ENCODE results near the gene OGFR.

OGFR gene

DNA sequence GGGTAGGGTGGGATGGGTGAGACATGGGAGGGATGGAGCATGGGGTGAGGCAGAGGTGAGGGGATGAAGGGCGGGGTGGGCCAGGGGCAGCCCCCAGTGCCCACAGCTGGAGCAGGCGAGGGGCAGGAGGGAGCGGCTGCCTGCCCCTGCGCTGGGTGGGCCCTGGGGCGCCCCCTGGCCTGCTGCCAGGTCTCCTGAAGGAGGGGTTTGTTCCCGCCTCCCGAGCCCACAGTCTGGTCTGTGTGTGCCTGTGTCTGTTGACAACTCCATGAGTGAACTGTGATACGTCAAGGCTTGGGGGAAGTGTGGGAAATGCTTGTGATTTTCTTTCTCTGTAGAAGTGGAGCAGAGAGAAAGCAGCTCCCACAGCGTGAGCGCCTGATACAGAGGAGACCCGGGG lies 19.2 kb upstream of the OGFR start:
- no peak for DNase-seq

DNA sequence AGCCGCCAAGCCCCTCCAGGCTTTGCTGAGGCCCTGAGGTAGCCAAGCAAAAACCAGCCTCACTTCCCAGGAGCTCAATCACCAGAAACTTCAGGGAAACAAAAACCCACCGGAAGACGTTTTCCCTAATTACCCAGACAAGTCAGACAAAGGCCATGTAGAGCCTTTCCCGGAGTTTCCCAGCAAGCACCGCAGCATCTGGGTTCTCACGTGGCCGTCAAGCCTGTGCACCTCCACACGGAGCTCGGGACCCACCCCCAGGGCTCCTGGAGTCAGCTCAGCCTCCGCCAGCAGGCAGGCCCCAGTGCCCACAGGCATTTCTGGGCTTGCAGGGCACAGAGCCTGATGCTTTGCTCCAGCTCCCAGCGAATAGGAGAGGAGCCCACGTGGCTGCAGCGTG lies 18.5 kb upstream of the OGFR start:
- DNase-seq = no peak

DNA sequence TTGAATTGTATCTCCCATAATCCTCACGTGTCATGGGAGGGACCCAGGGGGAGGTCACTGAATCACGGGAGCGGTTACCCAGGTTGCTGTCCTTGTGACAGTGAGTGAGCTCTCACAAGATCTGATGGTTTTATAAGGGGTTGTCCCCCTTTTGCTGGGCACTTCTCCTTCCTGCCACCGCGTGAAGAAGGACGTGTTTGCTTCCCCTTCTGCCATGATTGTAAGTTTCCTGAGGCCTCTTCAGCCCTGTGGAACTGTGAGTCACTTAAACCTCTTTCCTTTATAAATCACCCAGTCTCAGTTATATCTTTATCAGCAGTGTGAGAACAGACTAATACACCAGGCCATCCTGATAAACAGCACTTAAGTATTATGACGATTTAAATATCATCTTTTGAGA lies 17.3 kb upstream of the OGFR start:
- DNase-seq = no peak

DNA sequence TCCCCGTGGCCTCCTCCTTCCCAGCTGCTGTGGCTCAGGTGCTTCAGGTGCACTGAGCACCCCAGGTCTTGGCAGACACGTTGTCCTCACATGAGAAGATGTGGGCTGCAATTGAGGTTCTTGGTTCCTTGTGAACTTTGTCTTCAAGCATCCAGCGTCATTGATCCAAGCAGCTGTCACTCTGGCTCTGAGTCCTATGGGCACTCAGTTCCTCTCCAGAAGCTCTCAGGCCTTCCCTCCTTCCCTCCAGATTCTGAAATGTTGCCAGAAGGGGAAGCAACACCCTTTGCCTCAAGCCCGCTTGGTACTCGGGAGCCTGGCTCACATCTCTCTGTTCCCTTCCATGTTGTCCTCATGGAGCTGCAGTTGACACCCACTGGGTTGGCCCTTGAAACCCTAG lies 16.8 kb upstream of the OGFR start:
- DNase-seq = no peak

DNA sequence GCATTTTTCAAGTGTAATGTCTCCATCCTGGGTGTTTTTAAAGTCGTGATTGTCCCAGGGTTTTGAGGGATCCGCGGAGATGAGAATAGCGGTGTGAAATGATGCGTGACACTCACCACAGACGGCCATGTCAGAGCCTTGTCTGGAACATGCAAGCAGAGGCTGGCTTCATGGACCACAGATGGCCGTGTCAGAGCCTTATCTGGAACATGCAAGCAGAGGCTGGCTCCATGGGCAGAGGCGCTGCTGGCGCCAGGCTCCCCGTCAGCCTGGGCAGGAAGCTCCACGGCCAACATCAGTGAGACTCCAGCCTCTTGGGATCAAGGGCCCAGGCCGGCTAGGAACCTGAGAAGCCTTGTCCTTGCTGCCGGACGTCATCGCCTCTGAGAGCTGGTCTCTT lies 16.0 kb upstream of the OGFR start:
- no peak for DNase-seq

DNA sequence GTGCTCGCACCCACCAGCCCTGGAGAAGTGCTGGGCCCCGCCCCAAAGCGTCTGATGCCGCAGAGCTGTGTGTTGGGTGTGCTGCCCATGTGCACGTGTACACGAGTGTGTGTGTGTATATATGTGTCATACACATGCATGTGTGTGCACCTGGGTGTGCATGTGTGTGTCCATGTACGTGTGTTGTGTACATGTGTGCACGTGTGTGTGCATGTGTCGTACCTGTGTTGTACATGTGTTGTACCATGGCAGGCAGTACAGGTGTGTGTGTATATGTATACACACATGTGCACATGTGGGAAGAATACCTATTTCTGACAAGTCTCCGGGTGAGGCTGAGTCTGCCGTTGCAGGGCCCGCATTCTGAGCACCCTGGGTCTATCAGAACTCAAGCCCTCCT lies 14.6 kb upstream of the OGFR start:
- DNase-seq = no peak

DNA sequence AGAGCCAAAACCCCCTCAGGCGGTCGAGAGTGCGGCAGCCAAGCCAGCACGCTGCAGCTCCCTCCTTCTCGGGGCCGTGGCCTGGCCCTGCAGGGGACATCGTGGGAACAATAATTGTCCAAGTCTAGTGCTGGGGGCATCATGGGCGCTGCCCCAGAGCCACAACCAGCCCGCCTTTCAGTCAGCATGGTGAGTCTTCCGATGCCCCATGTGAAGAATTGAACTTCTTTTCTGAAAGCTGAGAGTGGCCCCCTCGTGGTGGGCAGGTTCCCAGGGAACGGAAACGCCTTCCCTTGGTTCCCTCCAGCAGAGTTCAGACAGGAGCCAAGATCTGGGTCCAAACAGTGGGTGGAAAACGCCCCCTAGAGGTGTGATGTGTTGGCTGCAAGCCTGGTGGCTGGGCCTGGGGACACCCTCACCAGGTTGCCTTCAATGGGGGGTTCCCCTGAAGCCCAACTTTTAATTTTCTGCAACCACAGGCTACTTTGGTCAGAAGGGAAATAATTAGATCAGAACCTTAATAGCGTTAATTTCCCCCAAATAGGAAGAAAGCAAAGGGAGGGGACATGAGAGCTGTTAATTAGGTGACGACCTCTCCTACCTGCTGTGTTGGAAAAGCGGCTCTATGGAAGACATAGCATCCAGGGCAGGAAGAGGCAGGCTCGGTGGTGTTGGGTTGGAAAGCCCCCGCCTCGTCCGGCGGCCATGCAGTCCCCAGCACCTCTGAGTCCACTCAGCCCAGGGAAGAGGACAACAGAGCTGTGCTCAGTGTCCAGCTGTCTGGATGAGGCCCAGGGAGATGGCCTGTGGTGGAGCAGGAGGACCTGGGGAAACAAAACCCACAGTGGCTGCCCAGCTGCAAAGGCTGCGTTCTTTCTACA lies 13.1 kb upstream of the OGFR start:
- peak; percentile 67 for DNase-seq

DNA sequence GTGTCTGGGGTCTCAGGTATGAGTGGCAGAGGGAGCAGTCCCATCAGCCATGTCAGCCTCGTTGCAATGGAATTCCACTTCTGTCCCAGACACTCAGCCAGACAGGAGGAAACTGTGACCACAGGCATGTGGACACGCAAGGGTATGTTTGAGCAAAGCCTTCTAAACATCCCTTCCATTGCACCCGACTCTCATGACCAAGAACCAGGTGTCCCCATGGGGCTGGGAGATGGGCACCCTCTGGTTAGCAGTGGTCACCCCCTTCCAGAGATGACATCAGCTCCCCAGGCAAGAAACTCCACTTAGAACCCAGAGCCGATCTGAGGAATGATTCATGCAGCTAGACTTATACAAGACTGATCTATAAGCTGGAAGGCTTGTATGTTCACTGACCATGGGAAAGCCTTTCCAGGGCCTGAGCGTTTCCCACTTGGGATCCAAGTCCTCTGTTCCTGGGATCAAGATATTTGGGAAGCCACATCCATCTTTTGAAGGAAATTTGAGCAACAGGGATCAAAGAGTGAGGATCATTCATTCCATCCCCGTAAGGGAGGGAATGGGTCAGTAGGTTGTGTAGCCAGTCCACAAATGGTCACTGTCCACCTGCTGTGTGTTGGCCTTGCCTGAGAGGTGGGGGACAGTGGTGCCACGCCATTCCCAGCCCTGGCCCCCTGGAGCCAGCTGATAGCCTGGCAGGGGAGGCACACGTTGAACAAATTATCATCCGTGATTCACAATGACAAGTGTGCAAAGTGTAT lies 12.3 kb upstream of the OGFR start:
- no peak for DNase-seq

DNA sequence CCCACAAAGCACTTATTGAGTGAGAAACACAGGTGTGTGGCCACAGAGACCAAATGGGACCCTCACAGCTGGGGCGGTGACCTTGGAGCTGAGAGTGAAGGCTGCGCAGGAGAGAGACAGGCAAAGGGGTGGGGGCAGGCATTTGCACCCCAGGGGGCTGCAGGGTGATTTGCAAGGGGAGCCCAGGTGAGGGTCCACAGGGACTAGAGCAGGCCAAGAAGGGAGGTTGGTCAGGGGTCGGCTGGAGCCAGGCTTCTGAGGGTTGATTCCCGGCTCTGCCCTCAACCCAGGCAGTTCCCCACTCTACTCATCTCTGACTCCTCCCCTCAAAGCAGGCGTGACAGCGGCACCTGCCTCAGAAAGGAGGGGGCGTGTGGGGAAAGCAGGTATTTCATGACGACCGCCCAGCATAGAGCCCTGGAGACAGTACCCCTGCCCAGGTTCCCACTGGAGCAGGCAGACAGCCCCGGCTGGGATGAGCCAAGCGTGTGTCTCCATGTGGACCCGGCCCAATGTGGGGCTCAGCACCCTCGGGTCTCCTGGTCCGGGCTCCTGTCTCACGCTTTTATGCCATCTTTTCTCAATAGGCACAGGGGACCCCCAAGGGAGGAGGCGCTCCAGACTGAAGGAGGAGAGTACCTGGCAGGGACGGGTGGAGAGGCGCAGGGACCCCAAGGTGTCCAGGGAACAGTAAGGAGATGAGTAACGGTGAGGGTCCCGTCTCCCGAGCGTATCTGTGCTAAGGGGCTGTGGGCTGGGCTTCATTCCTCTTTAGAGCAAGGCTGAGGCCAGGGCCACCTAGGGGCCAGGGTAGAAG lies 11.5 kb upstream of the OGFR start:
- no peak for DNase-seq

DNA sequence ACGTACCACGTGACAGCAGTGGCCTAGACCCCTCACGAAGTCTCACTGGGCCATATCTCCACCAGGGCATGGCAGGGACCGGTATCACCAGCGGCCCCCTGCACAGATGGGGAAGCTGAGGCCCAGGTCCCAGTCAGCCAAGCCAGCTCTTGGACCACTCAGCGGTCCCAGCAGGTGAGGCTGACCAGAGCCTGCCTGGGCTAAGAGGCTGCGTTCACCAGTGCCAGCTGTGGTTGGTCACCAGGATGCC lies 11.0 kb upstream of the OGFR start:
- DNase-seq = no peak

DNA sequence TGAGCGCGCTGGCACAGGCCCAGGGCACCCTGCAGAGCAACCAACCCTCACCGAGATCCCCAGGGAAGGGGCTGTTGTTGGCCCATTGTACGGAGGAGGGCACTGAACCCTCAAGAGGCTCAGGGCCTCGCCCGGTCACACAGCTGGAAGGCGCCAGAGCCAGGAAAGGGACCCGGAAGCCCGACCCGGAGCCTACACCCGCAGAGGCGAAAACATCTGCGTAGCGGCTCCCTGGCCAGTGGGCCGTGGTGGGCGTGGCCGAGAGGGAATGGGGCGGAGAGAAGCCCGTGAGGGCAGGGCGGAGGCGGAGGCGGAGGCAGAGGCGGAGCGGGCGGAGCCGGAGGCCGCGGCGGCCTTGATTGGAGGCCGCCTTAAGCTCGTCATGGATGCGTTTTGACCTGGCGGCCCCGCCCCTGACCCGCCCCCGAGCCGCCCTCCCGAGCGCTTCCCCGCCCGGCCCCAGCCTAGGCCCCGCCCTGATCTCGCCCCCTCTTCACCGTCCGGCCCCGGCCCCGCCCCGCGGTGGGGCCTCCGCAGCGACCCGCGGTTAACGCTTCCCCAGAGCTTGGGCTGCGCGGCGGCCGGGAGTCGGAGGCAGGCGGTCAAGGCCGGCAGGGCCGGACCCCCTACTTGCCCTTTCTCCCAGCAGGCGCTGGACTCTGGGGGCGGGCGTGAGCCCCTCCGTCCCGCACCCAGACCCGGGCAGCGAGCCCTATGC lies 10.5 kb upstream of the OGFR start:
- DNase-seq = peak; percentile 92

DNA sequence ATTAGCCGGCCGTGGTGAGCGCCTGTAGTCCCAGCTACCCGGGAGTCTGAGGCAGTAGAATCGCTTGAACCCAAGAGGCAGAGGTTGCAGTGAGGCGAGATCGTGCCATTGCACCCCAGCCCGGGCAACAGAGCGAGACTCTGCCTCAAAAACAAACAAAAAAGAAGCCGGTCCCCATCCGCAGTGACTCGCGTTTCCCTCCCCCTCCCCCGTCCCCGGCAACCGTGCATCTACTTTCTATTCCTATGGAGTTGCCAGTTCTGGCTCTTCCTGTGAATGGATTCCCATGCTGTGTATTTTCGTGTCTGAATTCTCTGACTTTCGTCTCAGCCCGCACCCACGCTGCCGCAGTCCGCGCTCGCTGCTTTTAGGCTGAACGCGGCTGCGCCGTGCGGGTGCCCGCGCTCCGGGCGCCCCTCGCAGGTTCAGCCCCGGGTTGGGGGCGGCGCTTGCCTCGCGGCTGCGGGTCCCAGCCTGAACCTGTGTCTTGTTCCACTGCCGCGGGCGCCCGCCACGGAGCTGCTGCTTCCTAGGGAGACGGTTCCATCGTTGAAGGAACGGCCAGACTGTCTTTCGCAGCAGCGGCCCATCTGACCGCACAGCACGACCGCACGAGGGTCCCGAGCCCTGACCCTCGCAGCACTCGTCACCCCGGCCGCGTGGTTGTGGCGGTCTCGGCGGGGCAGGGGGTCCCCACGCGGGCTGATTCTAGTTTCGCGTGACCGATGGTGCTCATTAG lies 9.4 kb upstream of the OGFR start:
- no peak for DNase-seq

DNA sequence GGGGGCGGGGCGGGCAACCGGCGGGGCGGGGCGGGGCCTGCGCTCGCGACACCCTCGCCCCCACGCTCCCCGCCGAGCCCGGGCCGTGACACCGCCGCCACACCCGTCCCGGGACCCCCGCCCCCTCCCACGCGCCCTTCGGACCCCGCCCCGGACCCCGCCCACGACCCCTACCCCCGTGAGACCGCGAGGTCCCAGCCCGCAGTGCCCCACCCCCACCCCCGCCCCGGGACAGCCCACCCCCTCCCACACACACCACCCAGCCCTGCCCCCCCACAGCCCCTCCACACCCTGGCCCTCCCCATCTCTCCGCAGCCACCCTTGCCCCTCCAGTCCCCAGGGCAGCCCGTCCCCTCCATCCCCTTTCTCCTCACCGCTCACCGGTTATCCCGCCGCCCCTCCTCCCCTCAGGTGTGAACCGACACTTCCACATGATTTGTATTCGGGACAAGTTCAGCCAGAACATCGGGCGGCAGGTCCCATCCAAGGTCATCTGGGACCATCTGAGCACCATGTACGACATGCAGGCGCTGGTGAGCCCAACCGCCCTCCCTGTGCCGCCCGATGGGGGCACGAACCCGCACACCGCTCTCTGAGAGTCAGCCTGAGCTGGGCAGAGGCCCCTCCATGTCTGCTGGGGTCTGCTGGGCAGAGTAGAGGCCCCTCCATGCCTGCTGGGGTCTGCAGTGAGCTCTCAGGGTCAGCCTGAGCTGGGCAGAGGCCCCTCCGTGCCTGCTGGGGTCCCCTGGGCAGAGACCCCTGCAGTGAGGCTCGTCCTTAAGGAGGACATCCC lies 7.7 kb upstream of the OGFR start:
- DNase-seq = no peak

DNA sequence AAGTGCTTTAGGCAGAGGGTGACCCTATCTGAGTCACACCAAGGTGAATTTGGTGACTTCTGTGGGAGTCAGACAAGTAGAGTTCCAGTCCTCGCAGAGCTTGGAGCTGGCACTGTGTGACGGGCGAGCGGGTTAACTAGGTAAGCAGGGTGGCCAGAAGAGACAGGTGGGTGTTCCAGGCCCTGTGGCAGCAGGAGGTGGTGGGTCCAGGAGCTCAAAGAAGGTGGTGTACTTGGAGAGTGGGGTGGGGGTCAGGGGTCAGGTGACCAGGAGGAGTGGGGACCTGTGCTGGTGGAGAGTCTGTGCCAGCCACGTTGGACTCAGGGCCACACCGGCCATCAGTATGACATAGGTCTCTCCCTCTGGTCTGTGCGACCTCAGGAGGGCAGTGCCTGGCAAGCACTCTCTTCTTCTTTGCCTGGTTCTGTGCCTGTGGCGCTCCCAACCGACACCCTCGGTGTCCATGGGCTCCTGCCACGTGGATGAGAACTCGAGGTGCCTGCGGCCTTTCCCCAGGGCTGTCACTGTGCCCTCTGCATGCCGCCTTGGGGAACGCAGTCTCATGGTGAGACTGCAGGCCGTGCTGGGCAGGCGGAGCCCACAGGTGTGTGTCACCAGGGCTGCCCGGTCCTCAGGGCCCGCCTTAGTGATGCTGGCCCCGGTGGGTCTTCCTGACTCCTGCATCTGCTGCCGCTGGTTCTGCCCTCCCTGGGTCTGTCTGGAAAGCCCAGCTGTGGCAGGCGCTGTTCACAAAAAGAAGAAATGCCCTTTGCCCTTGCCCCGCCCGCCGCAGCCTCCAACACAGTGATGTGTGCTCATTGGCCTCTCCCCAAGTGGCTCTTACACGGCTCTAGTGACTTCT lies 6.7 kb upstream of the OGFR start:
- no peak for DNase-seq

DNA sequence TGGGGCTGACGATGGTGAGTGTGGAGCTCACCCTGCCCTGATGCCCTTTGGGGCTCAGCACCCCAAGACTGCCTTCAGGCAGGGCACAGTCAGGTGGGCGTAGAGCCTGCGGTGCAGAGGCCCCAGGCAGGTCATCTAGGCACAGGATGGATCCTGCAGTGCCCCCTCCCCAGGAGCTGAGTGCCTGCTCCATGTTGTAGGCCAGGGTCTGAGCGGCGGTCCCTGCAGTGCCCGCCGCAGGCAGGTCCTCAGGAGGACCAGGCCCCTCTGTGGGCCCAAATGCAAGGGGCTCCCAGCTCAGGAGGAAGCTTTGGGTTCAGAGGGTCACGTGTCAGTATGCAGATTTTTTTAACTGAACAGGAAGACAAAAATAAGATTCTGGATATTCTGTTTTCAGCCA lies 5.6 kb upstream of the OGFR start:
- DNase-seq = no peak

DNA sequence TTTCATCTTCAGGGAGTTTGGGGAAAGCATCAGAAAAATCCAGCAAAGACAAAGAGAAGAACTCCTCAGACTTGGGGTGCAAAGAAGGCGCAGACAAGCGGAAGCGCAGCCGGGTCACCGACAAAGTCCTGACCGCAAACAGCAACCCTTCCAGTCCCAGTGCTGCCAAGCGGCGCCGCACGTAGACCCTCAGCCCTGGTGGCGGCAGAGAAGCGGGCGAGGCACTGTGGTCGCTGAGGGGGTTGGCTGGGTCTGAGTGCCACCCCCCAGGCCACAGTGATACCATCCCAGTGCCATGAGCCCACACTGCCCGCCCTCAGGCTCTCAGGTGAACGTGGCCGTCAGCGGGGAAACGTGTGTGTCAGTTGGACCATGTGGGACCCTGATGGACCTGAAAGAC lies 5.2 kb upstream of the OGFR start:
- no peak for DNase-seq

DNA sequence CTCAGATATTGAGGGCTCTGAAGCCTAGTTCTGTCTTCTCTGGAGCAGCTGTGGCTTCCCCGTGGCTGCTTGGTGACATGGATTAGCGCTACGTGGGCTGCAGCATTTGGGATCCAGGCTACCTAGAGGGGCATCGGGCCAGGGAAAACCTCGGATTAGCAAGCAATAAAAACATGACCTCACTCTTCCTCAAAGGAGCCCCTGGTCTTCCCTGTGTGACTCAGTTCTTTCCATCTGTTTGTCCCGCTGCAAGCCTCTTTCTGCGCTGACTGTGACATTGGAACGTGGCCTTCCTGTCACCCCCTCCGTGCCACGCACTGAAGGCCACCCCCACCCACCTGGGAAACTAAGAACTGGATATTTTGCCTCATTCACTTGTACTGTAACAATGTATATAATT lies 4.8 kb upstream of the OGFR start:
- DNase-seq = no peak

DNA sequence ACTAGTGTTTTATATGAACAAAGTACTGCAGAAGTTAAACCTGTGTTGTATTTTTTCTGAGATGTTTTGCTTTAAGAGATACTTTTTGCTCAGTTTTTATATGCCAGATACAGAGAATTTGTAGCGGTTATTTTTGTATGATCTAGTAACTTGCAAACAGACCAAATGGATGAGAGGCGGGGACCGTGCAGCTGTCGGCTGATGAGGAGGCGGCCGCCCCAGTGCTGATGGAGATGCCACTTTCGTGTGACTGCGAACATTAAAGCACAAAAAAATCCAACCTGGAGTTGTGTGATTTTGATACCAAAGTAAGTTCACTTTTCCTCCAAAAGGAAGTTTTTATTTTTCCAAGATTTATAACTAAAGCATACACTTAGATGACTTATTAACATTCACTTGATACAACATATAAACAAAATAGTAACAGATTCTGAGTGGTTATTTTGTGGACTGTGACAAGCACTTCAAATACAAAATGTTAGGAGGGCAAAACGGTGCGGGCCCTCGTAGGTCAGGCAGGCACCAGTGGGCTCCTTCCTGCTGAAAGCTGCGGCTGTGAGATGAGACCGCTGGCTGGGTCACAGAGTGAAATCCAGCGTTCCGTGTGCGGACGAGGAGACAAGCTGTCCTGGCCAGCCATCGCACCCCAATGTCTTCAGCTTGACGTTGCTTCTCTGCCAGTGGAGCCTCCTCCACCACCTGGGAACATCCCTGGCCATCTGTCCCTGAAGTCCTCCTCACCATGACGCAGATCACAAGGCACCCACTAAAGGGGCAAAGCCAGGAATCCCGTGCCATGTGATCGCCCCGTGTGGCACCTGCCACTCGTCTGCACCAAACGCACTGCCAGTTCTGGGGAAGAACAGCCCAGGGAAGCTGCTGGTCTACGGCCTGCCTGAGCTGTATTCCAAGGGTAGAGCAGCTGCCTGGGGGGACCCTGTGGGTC lies 4.0 kb upstream of the OGFR start:
- DNase-seq = no peak

DNA sequence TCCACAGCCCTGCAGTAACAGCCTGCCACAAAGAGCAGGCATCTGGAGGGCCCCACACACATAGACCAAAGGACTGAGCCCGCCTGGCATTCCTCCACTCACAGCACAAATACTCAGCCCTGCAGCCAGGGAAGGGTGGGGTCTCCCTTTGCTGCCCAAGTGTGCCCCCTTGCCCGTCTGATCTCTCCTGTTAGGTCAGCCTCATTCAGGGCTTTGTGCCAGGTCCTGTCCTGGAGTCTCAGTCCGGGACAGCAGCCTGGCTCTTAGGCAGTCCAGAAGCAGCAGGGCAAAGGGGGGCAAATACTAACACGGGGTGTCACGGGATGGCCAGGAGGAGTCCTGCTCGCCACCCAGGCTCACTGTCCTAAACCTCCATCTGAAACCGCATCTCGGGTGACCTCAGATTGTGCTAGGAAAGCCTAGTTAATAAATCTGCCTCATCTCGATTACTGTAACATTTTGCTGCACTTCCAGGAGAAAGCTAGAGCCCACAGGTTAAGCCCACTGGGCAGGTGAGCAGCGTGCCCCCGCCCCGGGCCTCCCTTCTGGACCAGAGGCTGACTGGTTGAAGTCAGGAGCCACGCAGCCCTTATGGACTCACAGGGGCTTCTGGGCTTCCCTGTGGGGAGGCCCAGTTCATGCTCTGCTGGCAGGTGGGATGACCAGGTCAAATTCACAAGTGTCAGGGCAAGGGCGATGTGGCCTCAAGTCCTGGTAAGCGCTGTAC lies 3.2 kb upstream of the OGFR start:
- no peak for DNase-seq
